ENCODE data around the gene TIMM44.

TIMM44 gene

DNA sequence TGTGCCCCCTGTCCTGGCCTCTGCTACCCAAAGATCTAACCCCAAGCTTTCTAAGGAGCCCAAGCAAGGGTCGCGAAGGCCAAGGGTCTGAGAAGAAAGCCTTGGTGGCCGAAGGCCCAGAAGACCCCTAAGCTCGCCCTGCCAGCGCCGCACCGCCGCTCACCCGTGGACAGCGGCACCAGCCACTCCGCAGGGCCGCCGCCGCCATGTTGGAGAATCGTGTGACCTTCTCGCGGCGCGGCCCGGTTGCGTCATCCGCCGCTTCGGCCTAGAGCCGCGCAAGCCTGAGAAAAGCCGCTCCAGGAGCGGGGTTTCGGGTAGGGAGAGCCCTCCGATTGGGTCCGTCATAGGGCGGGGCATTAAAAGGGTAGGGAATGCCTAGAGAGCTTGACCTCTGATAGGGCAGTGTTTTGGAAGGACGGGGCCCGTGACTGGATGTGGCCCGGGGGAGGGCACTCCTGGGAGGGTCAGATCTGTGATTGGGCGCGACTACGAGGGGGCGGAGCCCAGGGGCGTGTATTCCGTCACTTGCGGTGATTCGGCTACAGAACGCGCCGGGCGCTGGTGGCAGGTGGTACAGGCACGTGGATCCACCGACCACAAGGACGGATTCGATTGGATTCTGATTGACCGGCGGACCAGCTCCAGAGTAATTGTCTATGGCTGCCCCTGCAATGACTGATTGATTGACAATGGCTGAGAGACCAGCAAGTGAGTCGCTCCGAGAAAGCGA lies at the start of gene TIMM44:
Gene TIMM44, minus strand, starts transcription at position 223 of the 733 bp plus-strand sequence. Its CDS starts 15 bp downstream, at position 208.
- peak; percentile 91 for DNase-seq (ENCODE audit: low read depth)

GRCh38 chr19:7992575-7992974 lies 49.1 kb upstream of the TIMM44 start:
- no peak for DNase-seq (ENCODE audit: low read depth)

GRCh38 chr19:7989071-7989575 lies 45.7 kb upstream of the TIMM44 start:
- no peak for DNase-seq (ENCODE audit: low read depth)

- no peak for DNase-seq (ENCODE audit: low read depth)
Measured at GRCh38 chr19:7988307-7988706, 44.8 kb upstream of the TIMM44 start.

DNA sequence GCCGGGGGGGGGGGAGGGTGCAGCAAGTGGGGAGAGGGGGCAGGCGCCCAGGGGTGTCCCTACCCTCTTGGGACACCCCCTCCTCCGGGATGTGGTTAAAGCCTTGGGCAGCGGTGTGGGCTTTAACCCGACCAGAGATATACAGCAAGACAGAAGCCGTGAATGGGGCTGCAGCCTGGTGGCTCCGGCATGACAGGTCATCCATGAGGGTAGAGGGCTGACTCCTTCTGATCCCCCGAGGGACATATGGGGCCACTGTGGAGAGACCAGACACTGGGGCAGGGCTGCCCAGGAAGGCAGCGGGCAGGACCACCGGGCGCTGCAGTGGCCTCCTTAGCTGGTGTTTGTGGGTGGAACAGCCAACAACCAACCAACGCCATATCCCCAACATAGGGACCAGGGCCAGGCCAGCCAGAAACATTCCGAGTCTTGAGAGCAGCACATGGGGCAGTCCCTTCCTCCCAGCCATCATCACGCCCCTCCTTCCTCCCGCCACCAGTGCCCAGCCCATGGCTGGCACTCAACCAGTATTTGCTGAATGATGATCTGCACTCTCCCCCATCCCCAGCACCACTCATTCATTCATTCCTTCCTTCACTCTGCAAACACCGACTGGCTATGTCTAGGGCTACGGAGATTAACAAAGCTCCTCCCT lies 43.8 kb upstream of the TIMM44 start:
- no peak for DNase-seq (ENCODE audit: low read depth)

GRCh38 chr19:7986321-7987113 lies 43.1 kb upstream of the TIMM44 start:
- DNase-seq (ENCODE audit: low read depth): no peak

GRCh38 chr19:7985481-7985911 lies 42.0 kb upstream of the TIMM44 start:
- DNase-seq (ENCODE audit: low read depth): no peak

DNA sequence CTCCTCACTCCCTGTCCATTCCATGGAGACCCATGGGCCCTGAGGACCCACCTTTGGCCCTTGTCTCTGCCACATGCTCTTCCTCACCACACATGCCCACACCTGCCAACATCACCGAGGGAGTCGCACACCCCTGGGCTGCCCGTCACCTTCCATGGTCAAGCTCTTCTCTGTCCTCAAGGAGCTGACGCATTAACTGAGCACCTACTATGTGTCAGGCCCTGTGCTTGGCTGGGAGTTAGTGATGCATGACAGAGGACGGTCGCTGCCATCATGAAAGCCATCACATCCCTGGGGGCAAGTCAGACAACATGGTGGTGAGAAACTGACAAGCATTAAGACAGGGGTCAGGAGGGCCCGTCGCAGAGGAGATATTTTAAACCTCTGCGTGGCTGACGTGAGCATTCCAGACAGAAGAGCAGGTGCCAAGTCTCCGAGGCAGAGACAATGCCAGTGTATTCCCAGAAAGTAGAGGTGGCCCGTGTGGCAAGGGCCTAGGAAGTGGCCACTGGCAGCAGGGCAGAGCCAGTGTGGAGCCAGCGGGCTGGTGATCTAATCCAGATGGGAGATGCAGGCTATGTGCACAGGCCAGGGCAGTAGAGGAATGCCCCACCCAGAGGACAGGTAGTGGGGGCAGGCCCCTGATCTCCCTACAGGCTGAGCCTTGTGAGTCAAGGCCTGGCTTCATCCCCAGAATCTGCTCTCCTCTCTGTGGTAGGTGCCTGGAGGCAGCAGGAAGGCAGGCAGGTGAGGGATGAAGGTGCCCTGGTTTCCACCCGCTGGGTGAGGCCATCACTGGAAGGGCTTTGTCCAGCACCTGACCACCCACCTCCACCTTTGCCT lies 40.8 kb upstream of the TIMM44 start:
- DNase-seq (ENCODE audit: low read depth): no peak

DNA sequence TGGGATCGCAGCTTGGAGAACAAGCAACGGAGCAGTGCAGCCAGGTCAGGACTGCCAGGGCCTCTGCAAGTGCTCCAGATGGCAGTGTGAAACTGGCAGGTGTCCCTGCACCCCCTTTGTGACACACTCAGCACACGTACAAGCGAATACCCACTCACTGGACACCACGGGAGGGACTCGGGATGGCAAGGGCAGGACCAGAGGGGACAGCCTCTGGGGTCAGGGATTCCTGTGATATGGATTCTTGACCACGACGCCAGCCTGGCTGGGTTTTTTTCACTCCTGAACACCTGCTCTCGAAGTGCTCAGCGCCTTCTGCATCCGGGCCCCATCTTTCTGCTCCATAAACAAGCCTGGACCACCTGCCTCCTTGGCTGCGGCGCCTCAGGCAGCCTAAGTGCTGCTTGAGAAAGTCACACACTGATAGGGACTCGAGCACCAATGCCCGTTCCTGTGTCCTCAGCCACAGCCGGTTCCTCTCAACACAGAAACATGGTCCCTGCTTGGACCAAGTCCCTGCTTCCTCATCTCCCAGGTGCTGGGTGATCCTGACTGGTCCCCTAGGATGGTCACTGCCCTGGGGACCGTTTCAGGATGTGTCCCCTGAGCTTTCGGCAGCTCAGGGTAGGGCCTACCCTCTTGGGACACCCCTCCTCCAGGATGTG lies 40.0 kb upstream of the TIMM44 start:
- no peak for DNase-seq (ENCODE audit: low read depth)

DNA sequence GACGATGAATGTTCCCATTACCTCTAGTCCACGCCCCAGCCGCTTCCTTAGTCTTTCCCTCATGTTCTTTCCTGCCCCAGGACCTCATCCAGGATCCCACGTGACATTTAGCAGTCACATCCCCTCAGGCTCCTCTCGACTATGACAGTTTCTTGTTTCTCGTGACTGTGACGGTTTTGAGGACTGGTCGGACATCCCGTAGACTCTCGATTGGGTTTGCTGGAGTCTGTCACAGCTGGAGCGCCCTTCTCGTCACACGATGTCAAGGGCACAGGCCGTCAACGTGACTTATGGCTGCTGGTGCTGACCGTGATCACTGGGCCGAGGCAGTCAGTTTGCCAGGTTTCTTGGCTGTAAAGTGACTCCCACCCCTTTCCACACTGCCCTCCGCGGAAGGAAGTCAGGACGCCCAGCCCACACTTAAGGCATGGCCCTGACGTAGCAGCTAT lies 39.2 kb upstream of the TIMM44 start:
- DNase-seq (ENCODE audit: low read depth): no peak

DNA sequence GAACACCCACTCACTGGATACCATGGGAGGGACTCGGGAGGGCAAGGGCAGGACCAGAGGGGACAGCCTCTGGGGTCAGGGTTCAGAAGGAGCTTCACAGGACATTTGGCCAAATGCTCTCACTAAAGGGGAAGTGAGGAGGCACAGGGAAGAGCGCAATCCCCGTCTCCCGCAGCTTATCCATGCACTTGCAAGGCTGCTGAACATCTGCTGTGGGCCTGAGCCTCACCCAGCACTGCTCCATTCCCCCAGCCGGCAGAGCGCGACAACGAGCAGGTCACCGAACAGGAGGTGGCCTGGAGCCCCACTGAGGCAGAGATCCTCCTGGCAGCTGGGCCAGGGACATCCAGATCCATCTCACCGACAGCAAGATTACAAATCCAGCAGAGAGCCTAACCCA lies 38.6 kb upstream of the TIMM44 start:
- DNase-seq (ENCODE audit: low read depth): no peak

DNA sequence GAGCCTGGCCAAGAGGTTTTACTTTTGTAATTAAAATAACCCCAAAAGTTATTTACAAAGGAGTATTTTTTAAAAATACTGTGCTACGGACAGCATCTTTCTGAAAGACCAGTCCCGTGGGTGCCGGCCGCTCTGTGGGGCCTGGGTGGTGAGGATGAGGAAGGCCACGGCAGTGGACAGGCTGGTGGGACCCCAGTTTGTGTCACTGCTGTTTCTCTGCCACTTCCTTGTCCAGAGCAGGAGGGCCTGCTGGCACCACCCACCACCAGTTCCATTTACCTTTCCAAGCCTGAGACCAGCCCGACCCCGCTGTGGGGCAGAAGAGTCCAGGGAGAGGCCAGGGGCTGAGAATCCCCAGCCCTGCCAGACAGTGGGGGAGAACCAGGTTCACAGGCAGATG lies 38.2 kb upstream of the TIMM44 start:
- DNase-seq (ENCODE audit: low read depth): no peak

- DNase-seq (ENCODE audit: low read depth): no peak
Measured at GRCh38 chr19:7981199-7981598, 37.7 kb upstream of the TIMM44 start.

- DNase-seq (ENCODE audit: low read depth): no peak
Measured at GRCh38 chr19:7980635-7981121, 37.2 kb upstream of the TIMM44 start.

DNA sequence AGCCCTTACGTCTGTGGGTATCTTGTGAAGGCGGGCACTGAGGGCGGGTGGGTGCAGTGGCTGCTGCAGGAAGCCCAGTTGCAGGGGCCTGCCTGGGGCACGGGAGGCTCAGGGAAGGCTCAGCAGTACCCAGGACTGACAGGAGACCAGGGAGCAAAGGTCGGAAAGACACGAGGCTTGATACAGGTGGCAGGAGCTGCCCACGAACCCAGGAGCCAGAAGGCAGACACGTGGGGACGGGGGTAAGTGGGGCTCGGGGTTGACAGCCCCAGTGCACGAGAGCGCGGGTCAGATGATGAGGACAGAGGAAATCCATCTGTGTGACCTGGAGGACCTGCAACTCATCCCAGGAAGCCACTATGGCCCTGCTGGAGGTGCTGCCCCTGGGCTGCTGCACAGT lies 36.7 kb upstream of the TIMM44 start:
- no peak for DNase-seq (ENCODE audit: low read depth)

DNA sequence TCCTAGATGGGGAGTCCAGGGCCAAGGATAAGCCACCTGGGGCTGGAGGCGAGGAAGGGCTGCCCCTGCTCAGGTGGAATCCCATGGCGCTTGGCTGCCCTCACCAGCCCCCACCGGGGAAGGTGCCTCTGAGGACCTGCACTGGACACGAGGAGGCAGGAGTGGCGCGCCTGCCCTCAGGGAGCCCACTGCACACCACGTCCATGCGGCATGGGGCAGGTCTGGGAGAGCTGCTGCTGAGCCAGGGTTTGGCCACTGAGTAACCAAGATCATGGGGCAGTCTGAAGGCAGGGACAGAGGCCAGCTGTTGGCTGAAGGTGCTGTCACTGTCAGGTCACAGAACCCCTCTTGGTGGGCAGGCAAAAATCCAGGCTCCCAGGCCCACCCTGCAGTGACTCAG lies 36.1 kb upstream of the TIMM44 start:
- no peak for DNase-seq (ENCODE audit: low read depth)

- no peak for DNase-seq (ENCODE audit: low read depth)
Measured at GRCh38 chr19:7979011-7979410, 35.5 kb upstream of the TIMM44 start.

DNA sequence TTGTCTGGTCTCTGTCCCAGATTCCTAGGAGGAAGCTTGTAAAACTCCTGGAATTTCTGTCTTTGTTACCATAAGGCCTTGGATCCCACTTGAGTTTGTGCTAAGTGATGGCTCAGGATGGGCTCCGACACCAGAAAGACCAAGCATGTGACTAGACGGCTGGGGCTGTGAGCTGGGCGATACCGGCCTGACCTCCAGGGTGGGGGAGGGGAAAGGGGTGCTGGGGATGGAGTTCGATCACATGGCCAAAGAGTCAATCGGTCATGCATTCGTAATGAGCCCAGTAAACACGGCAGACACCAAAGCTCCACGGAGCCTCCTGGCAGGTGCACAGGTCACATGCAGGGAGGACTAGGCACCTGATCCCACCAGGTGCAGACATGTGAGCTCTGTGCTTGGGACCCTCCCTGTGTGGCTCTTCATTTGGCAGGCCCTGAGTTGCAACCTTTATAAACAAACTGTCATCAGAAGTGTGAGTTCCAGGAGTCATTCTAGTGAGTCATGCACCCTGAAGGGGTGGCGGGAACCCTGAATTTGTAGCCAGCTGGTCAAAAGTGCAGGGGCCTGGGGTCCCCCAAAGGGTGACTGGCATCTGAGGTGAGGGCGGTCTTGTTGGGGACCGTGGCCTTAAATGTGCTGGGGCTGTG lies 34.8 kb upstream of the TIMM44 start:
- DNase-seq (ENCODE audit: low read depth): no peak

GRCh38 chr19:7977723-7978040 lies 34.2 kb upstream of the TIMM44 start:
- DNase-seq (ENCODE audit: low read depth): no peak

GRCh38 chr19:7977021-7977722 lies 33.7 kb upstream of the TIMM44 start:
- no peak for DNase-seq (ENCODE audit: low read depth)
